ENCODE measurements around the gene ERAP2.

Gene ERAP2

GRCh38 chr5:96935559-96936430, 59.5 kb downstream of the ERAP2 start, which contains the start of gene LNPEP:
LNPEP (plus strand) TSS chr5:96936080; CDS start chr5:96936156, 76 bp downstream.
- peak; percentile 95 to 96 for DNase-seq

GRCh38 chr5:96936431-96937320, 60.4 kb downstream of the ERAP2 start:
- peak in 1 of 2 experiments; percentile 33 for DNase-seq

- no peak for DNase-seq
These were observed 64.3 kb downstream of the ERAP2 start for GRCh38 chr5:96940586-96940985.

- DNase-seq = no peak
These were observed 64.8 kb downstream of the ERAP2 start for GRCh38 chr5:96941140-96941539.

GRCh38 chr5:96942078-96942477, 65.8 kb downstream of the ERAP2 start:
- DNase-seq = no peak

- no peak for DNase-seq
These were observed 66.6 kb downstream of the ERAP2 start for GRCh38 chr5:96942911-96943310.

GRCh38 chr5:96943799-96944198, 67.5 kb downstream of the ERAP2 start:
- no peak for DNase-seq

- DNase-seq = no peak
These were observed 69.0 kb downstream of the ERAP2 start for GRCh38 chr5:96945144-96945897.

- DNase-seq = no peak
These were observed 70.1 kb downstream of the ERAP2 start for GRCh38 chr5:96946381-96946780.

- DNase-seq = no peak
These were observed 75.9 kb downstream of the ERAP2 start for GRCh38 chr5:96952118-96952750.

- peak in 1 of 2 experiments; percentile 29 for DNase-seq
These were observed 76.9 kb downstream of the ERAP2 start for GRCh38 chr5:96952974-96953730.

- no peak for DNase-seq
These were observed 81.2 kb downstream of the ERAP2 start for GRCh38 chr5:96957254-96958049.

- no peak for DNase-seq
These were observed 82.7 kb downstream of the ERAP2 start for GRCh38 chr5:96958977-96959376.

- no peak for DNase-seq
These were observed 84.8 kb downstream of the ERAP2 start for GRCh38 chr5:96961053-96961452.

GRCh38 chr5:96962540-96962991, 86.3 kb downstream of the ERAP2 start:
- no peak for DNase-seq

GRCh38 chr5:96963267-96963666, 87.0 kb downstream of the ERAP2 start:
- DNase-seq = peak in 1 of 2 experiments; percentile 8

- DNase-seq = no peak
These were observed 90.5 kb downstream of the ERAP2 start for GRCh38 chr5:96966801-96967200.

GRCh38 chr5:96967400-96967799, 91.1 kb downstream of the ERAP2 start:
- no peak for DNase-seq

GRCh38 chr5:96968074-96968473, 91.8 kb downstream of the ERAP2 start:
- DNase-seq = peak in 1 of 2 experiments; percentile 27

GRCh38 chr5:96968614-96969013, 92.3 kb downstream of the ERAP2 start:
- peak in 1 of 2 experiments; percentile 2 for DNase-seq
